Measurements from ENCODE around the gene CIDEC. TPM values are rescaled to one million over a fixed set of nuclear protein-coding genes. Genes with fewer than 3 reads are reported as not detected.
A peak's percentile ranks its signal among the peaks of the same experiment; 100 is the strongest.
"Not testable (repeated sequence)": the region's sequence is repeated elsewhere in the genome, so short reads cannot be mapped to it uniquely, and the experiment has no call there.

The CIDEC gene
- total and polyA plus RNA-seq, 8 donors = 0.16 to 11.5 (median 1.1) TPM; not detected in 1

DNA sequence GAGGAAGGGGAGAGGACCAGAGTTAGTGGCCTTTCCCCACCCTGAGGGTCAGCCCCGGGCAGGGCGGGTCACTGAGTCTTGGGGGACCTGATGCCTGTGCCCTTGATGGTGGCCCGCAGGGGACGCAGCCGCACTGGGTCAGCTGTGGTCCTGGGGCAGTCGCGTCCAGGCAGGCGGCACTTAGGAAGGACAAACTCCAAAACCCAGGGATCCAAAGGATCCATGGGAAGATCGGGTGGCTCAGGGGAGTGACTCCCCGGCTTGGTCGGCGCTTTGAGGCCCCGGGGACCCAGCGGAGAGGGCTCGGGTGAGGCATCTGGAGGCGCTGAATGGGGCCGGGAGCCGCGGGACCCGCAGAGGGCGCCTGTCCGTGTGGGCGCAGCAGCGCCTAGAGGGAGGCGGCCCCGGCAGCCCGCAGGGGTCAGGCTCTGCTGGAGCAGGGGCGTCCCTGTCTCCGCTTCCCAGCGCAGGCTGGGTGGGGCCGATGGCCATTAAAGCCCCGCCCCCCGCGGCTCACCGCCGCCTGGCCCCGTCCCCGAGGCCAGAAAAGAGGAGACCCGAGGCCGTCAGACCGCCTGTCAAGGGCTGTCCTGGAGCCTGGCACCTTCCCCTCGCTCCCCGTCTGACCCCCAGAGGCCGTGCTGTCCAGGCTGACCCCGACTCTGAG is 17.5 kb downstream of the CIDEC start:
- ATAC-seq (peak; percentile 88 to 97 (median 90)), DNase-seq (peak; percentile 37 to 85 (median 60)), FAIRE-seq (no peak)
- no peaks in the 10 kb centered on the region for H3K4me1 ChIP-seq
- intact Hi-C loops (cut with DNase I) = no loop called here
- no peaks in the 10 kb centered on the region for H3K27me3 ChIP-seq
- no peaks in the 10 kb centered on the region for H3K36me3 ChIP-seq
- peak overlapping the region in 3 of 4 donors; percentile 18 to 52 (median 48) for H3K4me3 ChIP-seq
- H3K27ac ChIP-seq = no peak overlapping the region
- TF ChIP-seq, protein P1, sequence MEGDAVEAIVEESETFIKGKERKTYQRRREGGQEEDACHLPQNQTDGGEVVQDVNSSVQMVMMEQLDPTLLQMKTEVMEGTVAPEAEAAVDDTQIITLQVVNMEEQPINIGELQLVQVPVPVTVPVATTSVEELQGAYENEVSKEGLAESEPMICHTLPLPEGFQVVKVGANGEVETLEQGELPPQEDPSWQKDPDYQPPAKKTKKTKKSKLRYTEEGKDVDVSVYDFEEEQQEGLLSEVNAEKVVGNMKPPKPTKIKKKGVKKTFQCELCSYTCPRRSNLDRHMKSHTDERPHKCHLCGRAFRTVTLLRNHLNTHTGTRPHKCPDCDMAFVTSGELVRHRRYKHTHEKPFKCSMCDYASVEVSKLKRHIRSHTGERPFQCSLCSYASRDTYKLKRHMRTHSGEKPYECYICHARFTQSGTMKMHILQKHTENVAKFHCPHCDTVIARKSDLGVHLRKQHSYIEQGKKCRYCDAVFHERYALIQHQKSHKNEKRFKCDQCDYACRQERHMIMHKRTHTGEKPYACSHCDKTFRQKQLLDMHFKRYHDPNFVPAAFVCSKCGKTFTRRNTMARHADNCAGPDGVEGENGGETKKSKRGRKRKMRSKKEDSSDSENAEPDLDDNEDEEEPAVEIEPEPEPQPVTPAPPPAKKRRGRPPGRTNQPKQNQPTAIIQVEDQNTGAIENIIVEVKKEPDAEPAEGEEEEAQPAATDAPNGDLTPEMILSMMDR (IDR thresholded peaks at IDR 0.05) = peak in 3 of 4 donors; percentile 14 to 35 (median 19)
- WGBS, 2 donors = 9 to 17% methylated on average over 31 to 45 of the region's 45 CpGs
- H3K9me3 ChIP-seq = no peaks in the 10 kb centered on the region

DNA sequence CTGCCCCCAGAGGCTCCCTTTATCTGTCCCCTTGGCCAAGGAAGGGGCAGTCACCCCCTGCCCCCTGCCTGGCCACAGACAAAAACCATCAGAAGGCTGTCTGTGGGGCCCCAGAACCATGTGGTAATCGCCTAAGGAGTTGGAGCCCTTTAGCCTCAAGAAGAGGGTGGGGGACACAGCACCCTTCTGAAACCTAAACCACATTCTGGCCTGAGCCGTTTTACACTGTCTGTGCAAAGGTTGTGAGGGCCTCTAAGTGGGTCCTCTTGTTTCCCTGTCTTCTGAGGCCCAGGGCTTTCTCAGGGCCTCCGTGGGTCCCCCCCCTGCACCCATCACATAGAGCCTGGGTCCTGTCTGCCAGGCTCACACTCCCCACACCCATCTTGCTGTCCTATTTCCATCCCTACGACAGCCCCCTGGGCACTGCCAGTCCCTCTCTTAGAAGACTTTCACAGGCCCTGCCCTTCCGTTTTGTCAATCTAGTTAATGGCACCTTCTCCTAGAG is 18.4 kb downstream of the CIDEC start:
- TF ChIP-seq, protein P1 (IDR thresholded peaks at IDR 0.05) = no peak
- Histone ChIP-seq H3K36me3 (no peaks in the 10 kb centered on the region), H3K27me3 (no peaks in the 10 kb centered on the region), H3K27ac (no peak overlapping the region), H3K4me3 (no peak overlapping the region), H3K9me3 (no peaks in the 10 kb centered on the region), H3K4me1 (no peaks in the 10 kb centered on the region)
- DNase-seq (no peak), FAIRE-seq (no peak), ATAC-seq (no peak)
- intact Hi-C loops (cut with DNase I) = no loop called here
- 84 to 92% methylated on average over 5 of the region's 5 CpGs for whole genome bisulfite sequencing, 2 donors

DNA sequence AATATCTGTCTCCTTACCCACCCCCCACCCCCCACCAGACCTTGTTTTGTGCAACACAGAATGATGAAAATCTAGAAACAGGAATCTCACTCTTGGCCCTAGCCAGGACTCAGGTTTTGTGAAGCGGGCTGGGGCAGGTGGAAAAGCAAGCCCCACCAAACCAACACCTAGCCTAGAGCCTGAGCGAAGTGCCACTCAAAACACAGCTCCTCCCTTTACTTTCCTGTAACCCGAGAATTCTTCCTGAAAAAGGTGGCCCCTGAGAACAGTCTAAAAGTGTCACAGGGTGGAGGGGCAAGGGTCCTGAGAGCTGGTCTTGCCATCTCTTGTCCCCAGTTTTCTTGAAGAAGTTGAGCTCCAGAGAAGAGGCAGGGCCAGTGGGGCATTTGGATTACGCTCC is 18.9 kb downstream of the CIDEC start:
- intact Hi-C loops (cut with DNase I) = no loop called here
- FAIRE-seq = no peak
- no peaks in the 10 kb centered on the region for H3K9me3 ChIP-seq
- no peaks in the 10 kb centered on the region for H3K4me1 ChIP-seq
- no peak overlapping the region for H3K4me3 ChIP-seq
- no peaks in the 10 kb centered on the region for H3K36me3 ChIP-seq
- no peak for DNase-seq
- ATAC-seq = no peak
- no peaks in the 10 kb centered on the region for H3K27me3 ChIP-seq
- 84 to 92% methylated on average over 4 of the region's 4 CpGs for WGBS, 2 donors
- TF ChIP-seq, protein P1 (IDR thresholded peaks at IDR 0.05) = no peak
- no peak overlapping the region for H3K27ac ChIP-seq

DNA sequence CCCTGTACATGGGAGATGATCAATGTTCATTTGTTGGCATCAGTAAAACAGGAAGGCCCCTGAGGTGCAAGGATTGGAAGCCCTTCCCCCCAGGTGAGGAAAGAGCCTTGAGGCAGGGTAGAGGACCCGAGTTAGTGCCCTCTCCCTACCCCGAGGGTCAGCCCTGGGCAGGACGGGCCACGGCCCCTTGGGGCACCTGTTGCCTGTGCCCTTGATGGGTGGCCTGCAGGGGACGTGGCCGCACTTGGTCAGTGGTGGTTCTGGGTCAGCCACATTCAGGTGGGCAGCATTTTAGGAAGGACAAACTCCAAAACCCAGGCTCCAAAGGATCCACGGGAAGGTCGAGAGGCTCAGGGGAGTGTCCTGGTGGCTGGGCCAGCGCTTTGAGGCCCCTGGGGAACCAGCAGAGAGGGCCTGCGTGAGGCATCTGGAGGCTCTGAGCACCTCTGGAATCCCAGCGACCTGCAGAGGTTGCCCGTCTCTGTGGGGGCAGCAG is 20.5 kb downstream of the CIDEC start:
- no peak for FAIRE-seq
- no peaks in the 10 kb centered on the region for H3K27me3 ChIP-seq
- intact Hi-C loops (cut with DNase I) = no loop called here
- H3K27ac ChIP-seq = no peak overlapping the region
- H3K4me1 ChIP-seq = no peaks in the 10 kb centered on the region
- TF ChIP-seq, protein P1 (IDR thresholded peaks at IDR 0.05) = no peak
- 71 to 75% methylated on average over 12 of the region's 12 CpGs for WGBS, 2 donors
- H3K4me3 ChIP-seq = no peak overlapping the region
- no peak for ATAC-seq
- DNase-seq = no peak
- H3K36me3 ChIP-seq = no peaks in the 10 kb centered on the region
- H3K9me3 ChIP-seq = no peaks in the 10 kb centered on the region

DNA sequence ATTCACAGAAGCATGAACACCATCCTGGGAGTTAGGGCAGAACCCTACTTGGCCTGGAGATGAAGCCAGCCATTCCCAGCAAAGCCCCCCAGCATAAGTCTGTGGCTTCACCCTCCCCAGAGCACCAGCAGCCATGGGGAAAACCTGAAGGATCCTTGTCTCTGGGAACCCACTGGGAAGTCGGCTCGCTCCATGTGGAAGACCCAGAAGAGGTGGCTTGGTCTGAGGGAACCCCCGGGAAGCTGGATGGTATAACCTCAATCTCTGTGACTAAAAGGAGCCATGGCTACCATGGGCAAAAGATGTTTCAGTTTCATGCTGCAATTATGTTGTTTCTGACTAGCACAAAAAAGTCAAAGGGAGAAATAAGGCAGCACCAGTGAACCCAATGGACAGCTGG is 24.5 kb downstream of the CIDEC start:
- 87 to 97% methylated on average over 3 of the region's 3 CpGs for WGBS, 2 donors
- H3K27ac ChIP-seq = no peak overlapping the region
- TF ChIP-seq, protein P1 (IDR thresholded peaks at IDR 0.05) = no peak
- H3K4me3 ChIP-seq = no peak overlapping the region
- H3K27me3 ChIP-seq = no peaks in the 10 kb centered on the region
- H3K9me3 ChIP-seq = no peaks in the 10 kb centered on the region
- intact Hi-C loops (cut with DNase I) = no loop called here
- no peak for FAIRE-seq
- no peaks in the 10 kb centered on the region for H3K36me3 ChIP-seq
- H3K4me1 ChIP-seq = no peaks in the 10 kb centered on the region
- no peak for ATAC-seq
- DNase-seq = no peak

DNA sequence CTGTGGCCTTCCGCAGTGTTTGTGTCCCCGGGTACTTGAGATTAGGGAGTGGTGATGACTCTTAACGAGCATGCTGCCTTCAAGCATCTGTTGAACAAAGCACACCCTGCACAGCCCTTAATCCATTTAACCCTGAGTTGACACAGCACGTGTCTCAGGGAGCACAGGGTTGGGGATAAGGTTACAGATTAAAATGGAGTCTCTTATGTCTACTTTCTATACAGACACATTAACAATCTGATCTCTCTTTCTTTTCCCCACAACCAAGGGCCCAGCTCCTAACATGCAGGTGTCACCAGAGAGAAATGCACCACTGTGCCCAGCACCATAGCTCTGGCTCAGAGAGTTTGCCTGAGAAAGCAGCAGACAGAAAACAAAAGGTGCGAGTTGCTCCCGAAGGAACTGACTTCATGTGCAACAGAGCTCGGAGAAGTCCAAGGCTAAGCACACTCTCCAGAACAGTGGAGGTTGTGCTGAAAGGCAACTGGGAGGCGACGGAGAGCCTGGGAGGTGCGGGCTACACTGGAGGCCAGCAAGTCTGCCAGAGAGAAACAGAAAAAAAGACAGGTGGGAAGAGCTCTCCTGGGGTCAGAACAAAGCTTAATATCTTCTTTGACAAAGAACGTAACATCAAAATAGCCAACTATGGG is 25.6 kb downstream of the CIDEC start:
- WGBS, 2 donors = 67 to 71% methylated on average over 11 of the region's 11 CpGs
- H3K36me3 ChIP-seq; DNase-seq; H3K4me1 ChIP-seq; H3K4me3 ChIP-seq; H3K27ac ChIP-seq; H3K27me3 ChIP-seq; H3K9me3 ChIP-seq; intact Hi-C loops (cut with DNase I); FAIRE-seq; ATAC-seq: not testable (repeated sequence)

Data from pancreas (tissue), 10 donors.